Measurements from ENCODE around the gene C6orf47. TPM values are rescaled to one million over a fixed set of nuclear protein-coding genes. Genes with fewer than 3 reads are reported as not detected.

C6orf47 gene
- total and polyA plus RNA-seq, 2 of the 13 experiments (the other 11 are each of a cell fraction or from before 2014, with no cell fraction given) = 1.7 to 18.1 TPM

- TF ChIP-seq ZNF558 (CRISPR knock-in tag; IDR thresholded peaks at IDR 0.05; ENCODE audit: borderline replicate concordance) (no peak; the same call in 1 of the 2 replicates), ISL2 (CRISPR knock-in tag; IDR thresholded peaks at IDR 0.05) (peak; percentile 88; the same call in 1 of the 2 replicates), ZNF367 (CRISPR knock-in tag; IDR thresholded peaks at IDR 0.05; ENCODE audit: borderline replicate concordance) (peak; percentile 73; the same call in 1 of the 2 replicates), ZBTB38 (CRISPR knock-in tag; IDR thresholded peaks at IDR 0.05) (peak; percentile 70), CBX5 (CRISPR knock-in tag; IDR thresholded peaks at IDR 0.05; ENCODE audit: borderline replicate concordance) (peak; percentile 89; the same call in 1 of the 2 replicates), MIER3 (CRISPR knock-in tag; IDR thresholded peaks at IDR 0.05; ENCODE audit: borderline replicate concordance) (peak; percentile 91; the same call in 1 of the 2 replicates), ZHX1 (CRISPR knock-in tag; IDR thresholded peaks at IDR 0.05; ENCODE audit: low read depth) (no peak; the same call in 1 of the 2 replicates), JUNB (CRISPR knock-in tag; IDR thresholded peaks at IDR 0.05; ENCODE audit: borderline replicate concordance) (peak; percentile 84), YEATS2 (CRISPR knock-in tag; IDR thresholded peaks at IDR 0.05; ENCODE audit: borderline replicate concordance) (peak; percentile 92; the same call in 1 of the 2 replicates), BRCA1 (CRISPR knock-in tag; IDR thresholded peaks at IDR 0.05) (peak; percentile 91; the same call in 1 of the 2 replicates), MEIS2 (CRISPR knock-in tag; IDR thresholded peaks at IDR 0.05) (peak; percentile 97), FOXJ3 (CRISPR knock-in tag; IDR thresholded peaks at IDR 0.05; ENCODE audit: borderline replicate concordance) (peak; percentile 94; the same call in 1 of the 2 replicates), SMAD9 (CRISPR knock-in tag; IDR thresholded peaks at IDR 0.05) (peak; percentile 75; the same call in 1 of the 2 replicates), RAD21 (CRISPR knock-in tag; IDR thresholded peaks at IDR 0.05) (peak; percentile 48; the same call in 1 of the 2 replicates), ZGPAT (CRISPR knock-in tag; IDR thresholded peaks at IDR 0.05) (peak; percentile 95)
- TF ChIP-seq, protein P1, sequence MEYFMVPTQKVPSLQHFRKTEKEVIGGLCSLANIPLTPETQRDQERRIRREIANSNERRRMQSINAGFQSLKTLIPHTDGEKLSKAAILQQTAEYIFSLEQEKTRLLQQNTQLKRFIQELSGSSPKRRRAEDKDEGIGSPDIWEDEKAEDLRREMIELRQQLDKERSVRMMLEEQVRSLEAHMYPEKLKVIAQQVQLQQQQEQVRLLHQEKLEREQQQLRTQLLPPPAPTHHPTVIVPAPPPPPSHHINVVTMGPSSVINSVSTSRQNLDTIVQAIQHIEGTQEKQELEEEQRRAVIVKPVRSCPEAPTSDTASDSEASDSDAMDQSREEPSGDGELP (IDR thresholded peaks at IDR 0.05; ENCODE audit: borderline replicate concordance, low read depth) = peak; percentile 90; the same call in 1 of the 2 replicates
- TF ChIP-seq, protein P2, sequence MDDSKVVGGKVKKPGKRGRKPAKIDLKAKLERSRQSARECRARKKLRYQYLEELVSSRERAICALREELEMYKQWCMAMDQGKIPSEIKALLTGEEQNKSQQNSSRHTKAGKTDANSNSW (CRISPR knock-in tag; IDR thresholded peaks at IDR 0.05; ENCODE audit: borderline replicate concordance) = peak; percentile 72; the same call in 1 of the 2 replicates
- TF ChIP-seq, protein P3, sequence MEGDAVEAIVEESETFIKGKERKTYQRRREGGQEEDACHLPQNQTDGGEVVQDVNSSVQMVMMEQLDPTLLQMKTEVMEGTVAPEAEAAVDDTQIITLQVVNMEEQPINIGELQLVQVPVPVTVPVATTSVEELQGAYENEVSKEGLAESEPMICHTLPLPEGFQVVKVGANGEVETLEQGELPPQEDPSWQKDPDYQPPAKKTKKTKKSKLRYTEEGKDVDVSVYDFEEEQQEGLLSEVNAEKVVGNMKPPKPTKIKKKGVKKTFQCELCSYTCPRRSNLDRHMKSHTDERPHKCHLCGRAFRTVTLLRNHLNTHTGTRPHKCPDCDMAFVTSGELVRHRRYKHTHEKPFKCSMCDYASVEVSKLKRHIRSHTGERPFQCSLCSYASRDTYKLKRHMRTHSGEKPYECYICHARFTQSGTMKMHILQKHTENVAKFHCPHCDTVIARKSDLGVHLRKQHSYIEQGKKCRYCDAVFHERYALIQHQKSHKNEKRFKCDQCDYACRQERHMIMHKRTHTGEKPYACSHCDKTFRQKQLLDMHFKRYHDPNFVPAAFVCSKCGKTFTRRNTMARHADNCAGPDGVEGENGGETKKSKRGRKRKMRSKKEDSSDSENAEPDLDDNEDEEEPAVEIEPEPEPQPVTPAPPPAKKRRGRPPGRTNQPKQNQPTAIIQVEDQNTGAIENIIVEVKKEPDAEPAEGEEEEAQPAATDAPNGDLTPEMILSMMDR (CRISPR knock-in tag; IDR thresholded peaks at IDR 0.05) = peak; percentile 47
Observed at GRCh38 chr6:31655349-31656237, 5.0 kb downstream of the C6orf47 start, which contains the start of gene APOM (continued).

All from HepG2 (cell line).